Measurements from ENCODE around the gene ICA1L.

ICA1L gene

DNA sequence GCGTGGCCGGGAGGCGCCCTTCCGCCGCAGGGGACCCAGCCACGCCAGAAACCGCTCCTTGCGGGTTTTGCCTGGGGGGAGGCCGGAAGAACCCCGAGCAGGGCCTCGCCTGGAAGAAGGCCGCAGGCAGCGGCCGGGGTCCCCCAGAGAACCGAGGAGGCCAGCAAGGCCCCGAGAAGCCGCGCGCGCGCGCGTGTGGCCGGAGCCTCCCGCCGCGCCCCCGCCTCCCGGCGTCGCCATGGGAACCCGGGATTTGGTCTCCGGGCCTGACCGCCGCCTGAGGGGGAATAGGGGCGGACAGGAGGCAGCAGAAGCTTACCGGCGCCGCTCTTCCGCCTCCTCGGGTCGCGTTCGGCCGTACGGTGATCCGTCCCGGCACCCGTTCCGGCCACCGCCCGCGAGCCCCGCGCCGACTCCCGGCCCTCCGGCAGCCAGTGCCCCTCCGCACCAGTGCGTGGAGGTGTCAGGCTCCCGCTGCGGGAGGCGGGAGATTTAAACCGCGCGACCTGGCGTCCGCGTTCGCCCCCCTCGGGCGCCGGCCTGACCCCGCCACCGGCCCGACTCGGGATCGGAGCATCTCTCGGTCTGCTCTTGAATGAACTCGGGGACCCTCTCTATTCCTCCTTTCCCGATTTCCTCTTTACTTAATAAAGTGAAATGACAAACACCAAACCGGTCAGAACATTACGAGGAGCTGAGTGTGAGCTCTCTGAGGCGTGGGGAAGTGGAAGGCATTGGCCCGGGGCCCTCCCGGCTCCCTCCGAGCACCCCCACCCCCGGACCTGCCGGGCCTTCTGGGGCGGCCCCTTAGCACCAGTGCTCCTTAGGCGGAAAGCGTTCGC, at the start of gene ICA1L (continued):
- TF ChIP-seq PRDM4 (tag by site-specific recombination; IDR thresholded peaks at IDR 0.05) (no peak), ZSCAN30 (tag by site-specific recombination; IDR thresholded peaks at IDR 0.05) (peak; percentile 76), ZBTB10 (tag by site-specific recombination; IDR thresholded peaks at IDR 0.05) (no peak), ZBTB49 (tag by site-specific recombination; IDR thresholded peaks at IDR 0.05; ENCODE audit: low read depth) (no peak), ZNF76 (tag by site-specific recombination; IDR thresholded peaks at IDR 0.05; ENCODE audit: borderline replicate concordance, low read depth) (peak; percentile 49; the same call in 1 of the 2 replicates), ZNF792 (tag by site-specific recombination; IDR thresholded peaks at IDR 0.05) (no peak), GLIS1 (tag by site-specific recombination; IDR thresholded peaks at IDR 0.05) (peak; percentile 65), ZNF701 (tag by site-specific recombination; IDR thresholded peaks at IDR 0.05) (no peak), TCF7L2 (IDR thresholded peaks at IDR 0.05; ENCODE audit: borderline replicate concordance, low read depth, low read length) (no peak), GLIS2 (tag by site-specific recombination; IDR thresholded peaks at IDR 0.05) (peak; percentile 74), ZNF555 (tag by site-specific recombination; conservative IDR thresholded peaks at IDR 0.05) (no peak), KLF17 (tag by site-specific recombination; IDR thresholded peaks at IDR 0.05) (no peak)
- TF ChIP-seq, protein P1, sequence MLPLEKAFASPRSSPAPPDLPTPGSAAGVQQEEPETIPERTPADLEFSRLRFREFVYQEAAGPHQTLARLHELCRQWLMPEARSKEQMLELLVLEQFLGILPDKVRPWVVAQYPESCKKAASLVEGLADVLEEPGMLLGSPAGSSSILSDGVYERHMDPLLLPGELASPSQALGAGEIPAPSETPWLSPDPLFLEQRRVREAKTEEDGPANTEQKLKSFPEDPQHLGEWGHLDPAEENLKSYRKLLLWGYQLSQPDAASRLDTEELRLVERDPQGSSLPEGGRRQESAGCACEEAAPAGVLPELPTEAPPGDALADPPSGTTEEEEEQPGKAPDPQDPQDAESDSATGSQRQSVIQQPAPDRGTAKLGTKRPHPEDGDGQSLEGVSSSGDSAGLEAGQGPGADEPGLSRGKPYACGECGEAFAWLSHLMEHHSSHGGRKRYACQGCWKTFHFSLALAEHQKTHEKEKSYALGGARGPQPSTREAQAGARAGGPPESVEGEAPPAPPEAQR (tag by site-specific recombination; IDR thresholded peaks at IDR 0.05), result no peak
- TF ChIP-seq, protein P2, sequence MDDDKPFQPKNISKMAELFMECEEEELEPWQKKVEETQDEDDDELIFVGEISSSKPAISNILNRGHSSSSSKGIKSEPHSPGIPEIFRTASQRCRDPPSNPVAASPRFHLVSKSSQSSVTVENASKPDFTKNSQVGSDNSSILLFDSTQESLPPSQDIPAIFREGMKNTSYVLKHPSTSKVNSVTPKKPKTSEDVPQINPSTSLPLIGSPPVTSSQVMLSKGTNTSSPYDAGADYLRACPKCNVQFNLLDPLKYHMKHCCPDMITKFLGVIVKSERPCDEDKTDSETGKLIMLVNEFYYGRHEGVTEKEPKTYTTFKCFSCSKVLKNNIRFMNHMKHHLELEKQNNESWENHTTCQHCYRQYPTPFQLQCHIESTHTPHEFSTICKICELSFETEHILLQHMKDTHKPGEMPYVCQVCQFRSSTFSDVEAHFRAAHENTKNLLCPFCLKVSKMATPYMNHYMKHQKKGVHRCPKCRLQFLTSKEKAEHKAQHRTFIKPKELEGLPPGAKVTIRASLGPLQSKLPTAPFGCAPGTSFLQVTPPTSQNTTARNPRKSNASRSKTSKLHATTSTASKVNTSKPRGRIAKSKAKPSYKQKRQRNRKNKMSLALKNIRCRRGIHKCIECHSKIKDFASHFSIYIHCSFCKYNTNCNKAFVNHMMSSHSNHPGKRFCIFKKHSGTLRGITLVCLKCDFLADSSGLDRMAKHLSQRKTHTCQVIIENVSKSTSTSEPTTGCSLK (tag by site-specific recombination; IDR thresholded peaks at IDR 0.05), result no peak

Data from HEK293 (cell line).